GM21526 (cell line): ENCODE measurements around the gene GMCL1.

Source experiments
- ATAC-seq: cut with Tn5 transposase; IDR thresholded peaks from one replicate; pipeline ENCODE4 v1.9.1; 2021; ENCODE audit warnings: moderate library complexity; ENCODE audit not compliant: unreplicated experiment, low FRiP score

Gene GMCL1

DNA sequence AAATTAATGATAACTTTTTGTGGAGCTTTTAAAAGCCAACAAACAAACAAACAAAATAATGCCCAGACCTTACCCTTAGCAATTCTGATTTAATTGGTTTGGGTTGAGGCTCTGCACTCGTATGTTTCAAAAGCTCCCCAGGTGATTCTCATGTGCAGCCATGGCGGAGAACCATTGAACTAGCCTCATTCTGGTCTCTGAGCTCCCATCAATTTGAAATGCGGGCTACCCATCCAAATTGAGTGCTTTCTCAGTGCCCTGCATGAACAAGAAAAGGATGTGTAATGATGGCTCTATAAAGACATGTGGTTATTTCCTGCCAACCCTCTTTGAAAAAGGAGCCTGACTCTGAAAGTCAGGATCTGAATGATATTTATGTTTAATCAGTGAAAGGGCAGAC, 93.7 kb downstream of the GMCL1 start:
- ATAC-seq = no peak

DNA sequence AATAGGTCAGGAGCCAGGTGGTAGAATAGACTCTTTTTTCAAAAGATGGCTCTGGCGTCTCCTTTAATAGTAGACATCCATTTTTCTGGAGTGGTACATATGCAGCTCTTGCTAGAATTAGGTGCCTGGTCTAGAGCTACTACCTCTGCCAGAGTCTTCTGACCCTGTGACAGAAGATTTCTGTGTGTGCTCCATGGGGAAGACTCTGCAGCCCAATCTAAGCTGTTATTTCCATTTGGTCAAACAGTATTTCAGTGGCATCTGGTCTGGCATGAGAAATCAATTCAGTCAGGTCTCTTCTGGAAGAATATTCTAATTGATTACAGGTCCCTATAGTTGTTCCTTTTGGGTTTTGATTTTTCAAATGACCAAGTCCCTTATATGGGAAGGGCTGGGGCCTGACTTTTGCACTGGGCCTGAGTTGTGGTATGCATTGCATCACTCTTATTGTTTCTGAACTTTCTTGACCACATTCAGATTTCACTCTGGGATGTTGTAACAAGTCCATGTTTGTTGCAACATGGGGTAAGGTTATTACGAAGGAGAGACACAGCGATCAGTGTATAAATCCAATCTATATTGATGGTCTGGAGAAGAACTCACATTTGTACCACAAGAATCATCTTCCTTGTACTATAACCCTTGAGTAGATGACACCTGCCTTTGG, 97.5 kb downstream of the GMCL1 start:
- no peak for ATAC-seq
